Activated CD4-positive, alpha-beta T cell treated with anti-CD3 and anti-CD28 coated beads, Interleukin-2, amount 50 U/mL, for 4 hours (primary cell): ENCODE measurements around the gene CGB1.
A peak's percentile ranks its signal among the peaks of the same experiment; 100 is the strongest.

ENCODE experiments used
- DNase-seq, 2 experiments: peaks; one replicate each; pipeline ENCODE4 v3.0.0-alpha.2; 2020

CGB1 gene

DNA sequence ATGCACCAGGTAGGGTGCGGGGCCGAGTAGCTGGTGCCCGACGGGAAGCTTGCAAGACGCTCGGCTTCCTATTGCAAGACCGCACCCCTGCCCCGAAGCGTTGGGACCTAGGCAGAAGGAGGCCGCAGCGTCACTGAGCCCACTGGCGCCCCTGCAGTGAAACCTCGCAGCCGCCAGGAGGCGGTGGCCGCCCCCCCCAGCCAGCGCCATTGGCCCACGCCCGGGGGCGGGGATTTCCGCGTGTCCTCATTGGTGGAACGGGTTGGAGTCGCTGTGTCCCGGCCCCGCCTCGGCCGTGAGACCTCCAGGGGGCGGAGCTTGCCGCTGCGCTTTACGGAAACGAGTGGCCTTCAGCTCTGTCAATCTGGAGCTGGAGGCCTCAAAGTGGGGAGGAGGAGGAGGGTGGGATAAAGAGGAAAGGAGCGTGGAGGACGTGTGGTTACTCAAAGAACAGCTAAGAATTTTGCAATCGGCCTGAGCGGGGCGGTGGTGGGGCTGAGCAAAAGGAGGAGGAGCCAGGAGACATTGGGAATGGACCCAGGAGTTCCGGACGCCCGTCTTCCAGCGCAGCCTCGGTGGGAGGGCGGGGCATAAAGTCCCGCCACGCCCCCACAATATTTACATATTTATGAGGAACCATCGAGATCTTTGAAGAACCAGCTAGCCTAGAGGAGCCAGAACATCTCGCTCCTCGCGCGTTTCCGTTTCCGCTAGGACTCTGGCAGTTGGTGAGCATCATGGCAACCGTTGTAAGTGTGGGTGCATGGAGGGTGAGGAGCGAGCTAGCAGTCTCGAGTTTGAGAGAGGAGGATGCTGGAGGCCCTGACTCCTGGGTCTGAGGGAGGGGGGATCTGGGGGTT lies 43.3 kb downstream of the CGB1 start, which contains the start of the genes GYS1 and RUVBL2:
Gene GYS1 (minus strand): TSS at position 135 of the 860 bp plus-strand sequence. CDS start 197 bp downstream, outside the sequence.
Gene RUVBL2 (plus strand): TSS at position 713 of the 860 bp plus-strand sequence. CDS start 25 bp downstream, at position 738.
- peak; percentile 99 for DNase-seq

GRCh38 chr19:48992581-48993174 lies 44.0 kb downstream of the CGB1 start:
- DNase-seq = no peak

DNA sequence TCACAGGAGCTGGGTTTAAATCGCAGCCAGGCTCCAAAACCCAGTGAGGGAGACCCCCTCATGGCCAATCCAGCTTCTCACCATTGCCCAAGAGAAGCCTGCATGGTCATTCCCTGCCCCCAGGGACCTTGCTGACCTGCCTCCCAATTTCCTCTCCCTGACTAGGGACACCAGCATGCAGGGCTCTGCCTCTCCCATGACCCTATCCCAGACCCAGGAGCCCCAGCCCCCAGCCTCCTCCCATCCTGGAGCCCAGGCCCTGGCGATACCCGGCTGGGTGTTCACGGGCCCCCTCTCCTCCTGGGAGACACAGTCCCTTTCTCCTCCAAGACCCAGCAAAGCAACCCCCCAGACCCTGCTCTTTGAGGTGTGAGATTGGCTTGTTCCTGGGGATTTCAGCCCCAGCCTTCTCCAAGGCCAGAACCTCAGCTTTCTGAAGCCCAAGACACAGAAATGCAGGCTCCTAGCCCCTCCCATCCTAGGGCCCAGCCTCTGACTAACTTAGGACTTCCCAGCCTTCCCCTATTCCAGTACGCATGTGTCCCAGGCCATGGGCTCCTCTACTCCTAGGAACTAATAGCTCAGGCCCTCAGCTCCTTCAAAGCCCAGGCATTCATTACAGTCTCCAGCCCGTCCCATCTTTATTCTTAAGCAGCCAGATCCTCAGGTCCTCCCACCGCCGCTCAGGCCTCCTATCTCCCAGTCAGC lies 44.7 kb downstream of the CGB1 start:
- DNase-seq = no peak

DNA sequence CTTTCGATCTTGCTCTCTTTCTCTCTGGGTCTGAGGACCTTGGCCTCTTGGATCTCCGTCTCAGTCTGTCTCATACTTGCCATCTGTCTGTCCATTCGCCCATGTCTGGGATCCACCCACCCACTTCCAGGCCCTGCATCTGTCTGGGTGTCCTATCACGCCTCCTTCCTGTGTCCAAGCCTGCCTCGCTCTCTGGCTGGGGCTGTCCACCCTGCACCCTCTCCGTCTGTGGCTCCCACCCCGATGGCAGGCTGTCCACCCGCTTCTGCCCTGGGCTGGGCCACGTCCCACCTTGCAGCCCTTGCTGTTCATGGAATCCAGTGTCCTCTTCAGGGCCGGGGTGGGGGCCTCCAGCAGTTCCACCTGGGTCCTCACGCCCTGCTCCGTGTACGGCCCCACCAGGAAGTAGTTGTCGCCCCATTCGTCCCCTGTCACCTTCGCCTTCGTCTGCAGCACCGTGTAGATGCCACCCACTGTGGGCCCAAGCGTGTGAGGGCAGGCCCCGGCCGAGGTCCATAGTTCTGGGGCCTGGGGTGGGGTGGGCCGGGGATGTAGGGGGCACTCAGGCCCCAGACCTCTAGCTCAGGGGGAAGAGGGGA lies 45.6 kb downstream of the CGB1 start:
- DNase-seq = no peak

DNA sequence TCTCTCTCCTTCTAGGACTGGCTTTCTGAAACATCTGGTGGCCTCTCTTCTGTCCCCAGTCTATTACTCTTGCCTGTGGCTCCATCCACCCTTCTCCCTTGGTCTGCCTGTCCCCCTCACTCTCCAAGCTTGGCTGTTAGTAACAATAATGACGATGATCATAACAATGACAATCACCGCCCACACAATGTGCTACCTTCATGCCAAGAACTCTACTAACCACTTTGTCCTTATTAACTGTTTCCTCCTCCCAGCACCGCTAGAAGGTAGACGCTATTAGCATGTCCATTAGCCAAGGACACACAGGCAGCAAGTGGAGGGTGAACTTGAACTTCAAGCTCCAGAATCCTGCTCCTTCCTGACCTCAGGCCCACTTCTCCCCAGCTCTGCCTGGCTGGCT lies 46.3 kb downstream of the CGB1 start:
- no peak for DNase-seq

- DNase-seq = no peak
Observed at GRCh38 chr19:48989701-48990291, 46.9 kb downstream of the CGB1 start.

DNA sequence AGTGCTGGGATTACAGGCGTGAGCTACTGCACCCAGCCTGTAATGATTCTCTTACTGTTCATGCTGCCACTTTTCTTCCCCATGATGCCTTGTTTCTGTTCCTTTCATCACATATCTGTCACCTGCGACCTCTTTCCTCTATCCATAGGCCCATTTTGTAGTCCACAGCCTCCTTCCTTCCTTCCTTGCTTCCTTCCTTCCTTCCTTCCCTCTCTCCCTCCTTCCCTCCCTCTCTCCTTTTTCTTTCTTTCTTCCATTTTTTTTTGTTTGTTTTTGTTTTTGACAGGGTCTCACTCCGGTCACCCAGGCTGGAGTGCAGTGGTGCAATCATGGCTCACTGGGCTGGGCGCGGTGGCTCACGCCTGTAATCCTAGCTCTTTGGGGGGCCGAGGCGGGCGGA lies 47.8 kb downstream of the CGB1 start:
- no peak for DNase-seq

GRCh38 chr19:48988286-48988685 lies 48.4 kb downstream of the CGB1 start:
- no peak for DNase-seq

GRCh38 chr19:48987323-48987722 lies 49.4 kb downstream of the CGB1 start:
- DNase-seq = no peak

- no peak for DNase-seq
Observed at GRCh38 chr19:48986211-48986610, 50.5 kb downstream of the CGB1 start.

GRCh38 chr19:48985711-48986110 lies 51.0 kb downstream of the CGB1 start:
- DNase-seq = no peak
